M059J (cell line): Measurements from ENCODE around the gene SKAP1. TPM values are rescaled to one million over a fixed set of nuclear protein-coding genes. Genes with fewer than 3 reads are reported as not detected.
"Not testable (repeated sequence)": the region's sequence is repeated elsewhere in the genome, so short reads cannot be mapped to it uniquely, and the experiment has no call there.

Source experiments
- DNase-seq: peaks from one replicate; pipeline ENCODE4 v3.0.0-alpha.2; 2012; ENCODE audit warnings: low read depth
- total RNA-seq: library from RNA; depleted of rRNA; stranded (reverse); fragments of >200 nt; shearing (Covaris generic); gene quantifications from 2 replicates; pipeline ENCODE4 v1.2.3, GENCODE V29; 2014

The SKAP1 gene
- total RNA-seq, 1 experiment from 2014 or later = 0.42 TPM

- DNase-seq = no peak
These were observed 101.6 kb downstream of the SKAP1 start for GRCh38 chr17:48328457-48328856.

- DNase-seq = no peak
These were observed 103.7 kb downstream of the SKAP1 start for GRCh38 chr17:48326310-48326709.

- DNase-seq = peak; percentile 20
These were observed 108.0 kb downstream of the SKAP1 start for GRCh38 chr17:48322060-48322459.

GRCh38 chr17:48317732-48318131, 112.3 kb downstream of the SKAP1 start:
- DNase-seq = no peak

- DNase-seq = no peak
These were observed 115.3 kb downstream of the SKAP1 start for GRCh38 chr17:48314716-48315115.

- DNase-seq = no peak
These were observed 116.8 kb downstream of the SKAP1 start for GRCh38 chr17:48313096-48313755.

GRCh38 chr17:48311324-48311723, 118.7 kb downstream of the SKAP1 start:
- DNase-seq = no peak

GRCh38 chr17:48310748-48311213, 119.2 kb downstream of the SKAP1 start:
- no peak for DNase-seq

GRCh38 chr17:48308581-48308980, 121.4 kb downstream of the SKAP1 start:
- DNase-seq = no peak

- peak; percentile 62 for DNase-seq
These were observed 122.1 kb downstream of the SKAP1 start for GRCh38 chr17:48307814-48308411.

GRCh38 chr17:48307255-48307654, 122.8 kb downstream of the SKAP1 start:
- DNase-seq = no peak

- DNase-seq = no peak
These were observed 129.0 kb downstream of the SKAP1 start for GRCh38 chr17:48301002-48301401.

GRCh38 chr17:48299760-48300159, 130.3 kb downstream of the SKAP1 start:
- no peak for DNase-seq

- no peak for DNase-seq
These were observed 132.2 kb downstream of the SKAP1 start for GRCh38 chr17:48297825-48298224.

- DNase-seq = no peak
These were observed 133.6 kb downstream of the SKAP1 start for GRCh38 chr17:48296453-48296852.

GRCh38 chr17:48295362-48296288, 134.4 kb downstream of the SKAP1 start:
- peak; percentile 53 for DNase-seq

- DNase-seq = peak; percentile 10
These were observed 135.1 kb downstream of the SKAP1 start for GRCh38 chr17:48294806-48295361.

- DNase-seq = no peak
These were observed 135.8 kb downstream of the SKAP1 start for GRCh38 chr17:48294020-48294805.

GRCh38 chr17:48293319-48294019, 136.5 kb downstream of the SKAP1 start:
- no peak for DNase-seq

GRCh38 chr17:48290378-48290777, 139.6 kb downstream of the SKAP1 start:
- DNase-seq = no peak

- DNase-seq = not testable (repeated sequence)
These were observed 143.1 kb downstream of the SKAP1 start for GRCh38 chr17:48286917-48287316.
